CD1c-positive myeloid dendritic cell (primary cell): ENCODE measurements around the gene SH3RF3.

Source experiments
- DNase-seq: peaks from one replicate; pipeline ENCODE4 v3.0.0-alpha.2; 2016; ENCODE audit errors: extremely low spot score

The SH3RF3 gene

GRCh38 chr2:109238580-109238979 is 109.6 kb downstream of the SH3RF3 start:
- peak; percentile 52 for DNase-seq

- no peak for DNase-seq
Measured at GRCh38 chr2:109239720-109240119, 110.7 kb downstream of the SH3RF3 start.

- DNase-seq, result no peak
Measured at GRCh38 chr2:109242210-109242653, 113.2 kb downstream of the SH3RF3 start.

GRCh38 chr2:109242654-109243331 is 113.8 kb downstream of the SH3RF3 start:
- peak; percentile 42 for DNase-seq

- DNase-seq, result no peak
Measured at GRCh38 chr2:109243526-109244303, 114.7 kb downstream of the SH3RF3 start.

- DNase-seq, result no peak
Measured at GRCh38 chr2:109244304-109244582, 115.2 kb downstream of the SH3RF3 start.

GRCh38 chr2:109244750-109245382 is 115.9 kb downstream of the SH3RF3 start:
- DNase-seq, result no peak

- no peak for DNase-seq
Measured at GRCh38 chr2:109246176-109246575, 117.2 kb downstream of the SH3RF3 start.

GRCh38 chr2:109246616-109247015 is 117.6 kb downstream of the SH3RF3 start:
- no peak for DNase-seq

GRCh38 chr2:109247340-109247739 is 118.3 kb downstream of the SH3RF3 start:
- DNase-seq, result no peak

- no peak for DNase-seq
Measured at GRCh38 chr2:109247812-109248211, 118.8 kb downstream of the SH3RF3 start.

- DNase-seq, result no peak
Measured at GRCh38 chr2:109248590-109248989, 119.6 kb downstream of the SH3RF3 start.

- DNase-seq, result no peak
Measured at GRCh38 chr2:109253217-109253616, 124.2 kb downstream of the SH3RF3 start.

- peak; percentile 52 for DNase-seq
Measured at GRCh38 chr2:109254174-109254904, 125.3 kb downstream of the SH3RF3 start.

- peak; percentile 74 for DNase-seq
Measured at GRCh38 chr2:109255654-109256053, 126.6 kb downstream of the SH3RF3 start.

GRCh38 chr2:109256111-109256510 is 127.1 kb downstream of the SH3RF3 start:
- peak; percentile 22 for DNase-seq

GRCh38 chr2:109256921-109257320 is 127.9 kb downstream of the SH3RF3 start:
- DNase-seq, result no peak

GRCh38 chr2:109257653-109258052 is 128.6 kb downstream of the SH3RF3 start:
- no peak for DNase-seq

GRCh38 chr2:109258376-109258775 is 129.4 kb downstream of the SH3RF3 start:
- no peak for DNase-seq

GRCh38 chr2:109258905-109259540 is 130.0 kb downstream of the SH3RF3 start:
- DNase-seq, result no peak

GRCh38 chr2:109259671-109260070 is 130.7 kb downstream of the SH3RF3 start:
- no peak for DNase-seq
